Measurements from ENCODE around the gene GALNT17.

DNA sequence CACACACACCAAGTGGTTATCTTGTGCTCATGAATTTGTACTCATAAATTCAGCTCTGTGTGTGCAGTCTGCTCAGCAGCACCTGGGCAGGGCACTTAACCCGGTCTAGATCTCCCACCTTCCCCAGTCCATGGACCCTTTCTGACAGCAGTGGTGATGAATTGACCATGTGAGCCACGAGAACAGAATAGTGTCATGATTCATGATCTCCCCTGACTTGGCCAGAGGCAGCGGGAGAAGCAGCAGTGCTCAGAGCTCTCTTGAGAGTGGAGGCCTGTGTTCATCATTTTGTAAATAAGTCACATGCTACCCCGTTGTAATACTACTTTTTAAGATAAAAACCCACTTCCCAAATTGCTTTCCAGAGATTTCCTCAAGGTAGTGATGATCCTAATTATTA, 74.2 kb downstream of the GALNT17 start:
- TF ChIP-seq, protein P1, sequence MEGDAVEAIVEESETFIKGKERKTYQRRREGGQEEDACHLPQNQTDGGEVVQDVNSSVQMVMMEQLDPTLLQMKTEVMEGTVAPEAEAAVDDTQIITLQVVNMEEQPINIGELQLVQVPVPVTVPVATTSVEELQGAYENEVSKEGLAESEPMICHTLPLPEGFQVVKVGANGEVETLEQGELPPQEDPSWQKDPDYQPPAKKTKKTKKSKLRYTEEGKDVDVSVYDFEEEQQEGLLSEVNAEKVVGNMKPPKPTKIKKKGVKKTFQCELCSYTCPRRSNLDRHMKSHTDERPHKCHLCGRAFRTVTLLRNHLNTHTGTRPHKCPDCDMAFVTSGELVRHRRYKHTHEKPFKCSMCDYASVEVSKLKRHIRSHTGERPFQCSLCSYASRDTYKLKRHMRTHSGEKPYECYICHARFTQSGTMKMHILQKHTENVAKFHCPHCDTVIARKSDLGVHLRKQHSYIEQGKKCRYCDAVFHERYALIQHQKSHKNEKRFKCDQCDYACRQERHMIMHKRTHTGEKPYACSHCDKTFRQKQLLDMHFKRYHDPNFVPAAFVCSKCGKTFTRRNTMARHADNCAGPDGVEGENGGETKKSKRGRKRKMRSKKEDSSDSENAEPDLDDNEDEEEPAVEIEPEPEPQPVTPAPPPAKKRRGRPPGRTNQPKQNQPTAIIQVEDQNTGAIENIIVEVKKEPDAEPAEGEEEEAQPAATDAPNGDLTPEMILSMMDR (IDR thresholded peaks at IDR 0.05; ENCODE audit: low read depth, low read length), result no peak
- TF ChIP-seq EZH2phosphoT487 (IDR thresholded peaks at IDR 0.05; ENCODE audit: low read depth), result no peak
